K562 (cell line): ENCODE measurements around the gene SAMD14. TPM values are rescaled to one million over a fixed set of nuclear protein-coding genes. Genes with fewer than 3 reads are reported as not detected.
A peak's percentile ranks its signal among the peaks of the same experiment; 100 is the strongest.

Source experiments
- ATF1 ChIP-seq, 2 experiments: fragments of 450-650 bp in 1 of 2; IDR thresholded peaks; 2 replicates each; pipeline ENCODE4 v1.6.1; 2016; ENCODE audit warnings: missing compliant biosample characterization in 1 of 2, missing genetic modification characterization in 1 of 2
- BRCA1 ChIP-seq, 2 experiments: fragments of 450-650 bp in 1 of 2; sonication (generic) in 1 of 2; formaldehyde crosslinking in 1 of 2; IDR thresholded peaks; 2 replicates each; pipeline versions ENCODE4 v1.5.0 to v1.6.1; 2017 to 2020; ENCODE audit warnings: mild to moderate bottlenecking in 1 of 2, missing genetic modification reagents in 1 of 2
- BRD4 ChIP-seq: fragments of 200-600 bp; sonication (generic); IDR thresholded peaks from 2 replicates; pipeline ENCODE4 v1.6.1; 2017; ENCODE audit warnings: inconsistent platforms
- CTBP1 ChIP-seq: fragments of 450-650 bp; IDR thresholded peaks from 2 replicates; pipeline ENCODE4 v1.6.1; 2016; ENCODE audit warnings: borderline replicate concordance
- DPF2 ChIP-seq: fragments of 450-650 bp; IDR thresholded peaks from 2 replicates; pipeline ENCODE4 v1.6.1; 2016
- EHMT2 ChIP-seq: fragments of 450-650 bp; IDR thresholded peaks from 2 replicates; pipeline ENCODE4 v1.6.1; 2018; ENCODE audit warnings: antibody characterized with exemption
- ETV5 ChIP-seq: sonication (generic); formaldehyde crosslinking; IDR thresholded peaks from 2 replicates; pipeline ENCODE4 v1.4.0; 2020; ENCODE audit warnings: low read depth, mild to moderate bottlenecking, missing genetic modification reagents
- GATAD2B ChIP-seq: fragments of 450-650 bp; IDR thresholded peaks from 2 replicates; pipeline ENCODE4 v1.6.1; 2017; ENCODE audit warnings: mild to moderate bottlenecking, borderline replicate concordance
- HINFP ChIP-seq: fragments of 450-650 bp; conservative IDR thresholded peaks from 2 replicates; pipeline ENCODE4 v1.6.1; 2016; ENCODE audit warnings: missing genetic modification characterization, low read depth, mild to moderate bottlenecking, control low read depth, missing compliant biosample characterization
- HOXB6 ChIP-seq: fragments of 250-450 bp; sonication (Bioruptor Pico); IDR thresholded peaks from 2 replicates; pipeline ENCODE4 v1.5.1; 2022; ENCODE audit warnings: mild to moderate bottlenecking, borderline replicate concordance
- KDM1A ChIP-seq, 2 experiments: fragments of 450-650 bp; IDR thresholded peaks; 2 replicates each; pipeline ENCODE4 v1.6.1; 2016; ENCODE audit warnings: mild to moderate bottlenecking in 2 of 2
- NCOA4 ChIP-seq: fragments of 450-650 bp; IDR thresholded peaks from 2 replicates; pipeline ENCODE4 v1.6.1; 2018; ENCODE audit warnings: mild to moderate bottlenecking; ENCODE audit not compliant: partially characterized antibody
- NFIC ChIP-seq: fragments of 450-650 bp; IDR thresholded peaks from 2 replicates; pipeline ENCODE4 v1.6.1; 2017; ENCODE audit warnings: mild to moderate bottlenecking, inconsistent platforms
- NR2C1 ChIP-seq, 2 experiments: fragments of 450-650 bp; IDR thresholded peaks; 2 replicates each; pipeline ENCODE4 v1.6.1; 2017; ENCODE audit warnings: mild to moderate bottlenecking in 2 of 2, antibody characterized with exemption in 1 of 2, inconsistent platforms in 1 of 2, missing compliant biosample characterization in 1 of 2, missing genetic modification characterization in 1 of 2
- OTX1 ChIP-seq: fragments of 450-650 bp; formaldehyde crosslinking; IDR thresholded peaks from 2 replicates; pipeline ENCODE4 v1.4.0; 2022; ENCODE audit warnings: mild to moderate bottlenecking
- PHB ChIP-seq: fragments of 250-450 bp; sonication (Bioruptor Pico); IDR thresholded peaks from 2 replicates; pipeline ENCODE4 v1.5.0; 2021
- RBM15 ChIP-seq: fragments of 200-400 bp; formaldehyde crosslinking; IDR thresholded peaks from 2 replicates; pipeline ENCODE4 v1.6.1; 2018; ENCODE audit warnings: mild to moderate bottlenecking, low read length, moderate library complexity; ENCODE audit not compliant: insufficient read depth
- SAP30 ChIP-seq: fragments of 200-600 bp; sonication (generic); IDR thresholded peaks from 2 replicates; pipeline ENCODE4 v1.6.1; 2012; ENCODE audit warnings: borderline replicate concordance, low read depth, mild to moderate bottlenecking, moderate library complexity, low read length, control low read depth, inconsistent platforms; ENCODE audit not compliant: insufficient read depth, poor library complexity, severe bottlenecking
- TCF7L2 ChIP-seq: fragments of 150-350 bp; IDR thresholded peaks from 2 replicates; pipeline ENCODE4 v1.6.1; 2016; ENCODE audit warnings: low read depth, mild to moderate bottlenecking, low read length, moderate library complexity
- YY1 ChIP-seq, 3 experiments: IDR thresholded peaks; 2 replicates each; pipeline ENCODE4 v1.6.1; 2011; ENCODE audit warnings: low read length in 2 of 3, mild to moderate bottlenecking in 2 of 3, moderate library complexity in 2 of 3, borderline replicate concordance in 1 of 3, control low read depth in 1 of 3, low read depth in 1 of 3; ENCODE audit not compliant: insufficient read depth in 3 of 3, insufficient replicate concordance in 2 of 3, control insufficient read depth in 1 of 3, insufficient read length in 1 of 3; ENCODE audit errors: extremely low read depth in 1 of 3
- ZNF143 ChIP-seq: sonication (generic); formaldehyde crosslinking; IDR thresholded peaks from 2 replicates; pipeline ENCODE4 v1.9.0; 2022; ENCODE audit warnings: mild to moderate bottlenecking, missing genetic modification reagents
- ZNF311 ChIP-seq: fragments of 250-450 bp; sonication (Bioruptor Pico); IDR thresholded peaks from 2 replicates; pipeline ENCODE4 v1.4.0; 2020; ENCODE audit warnings: mild to moderate bottlenecking, moderate library complexity
- ZNF41 ChIP-seq: fragments of 250-450 bp; sonication (Bioruptor Pico); conservative IDR thresholded peaks from 2 replicates; pipeline ENCODE4 v1.4.0; 2020; ENCODE audit warnings: mild to moderate bottlenecking
- ZNF696 ChIP-seq: fragments of 250-450 bp; sonication (Bioruptor Pico); conservative IDR thresholded peaks from 2 replicates; pipeline ENCODE4 v1.4.0; 2020; ENCODE audit warnings: mild to moderate bottlenecking, moderate library complexity
- polyA plus RNA-seq, 8 experiments: library from polyadenylated mRNA; depleted of rRNA in 4 of 8; stranded (reverse) in 5 of 8; unstranded in 3 of 8; fragments of >200 nt; fragmentation: Nextera tagmentation in 2 of 8; fragmentation: Illumina TruSeq in 1 of 8; extraction: Ambion mirVana in 2 of 8; extraction: Trizol in 1 of 8; gene quantifications; 2 replicates each; pipeline versions ENCODE4 v1.2.1 to v1.2.3, GENCODE V29; 2011 to 2014; ENCODE audit warnings: inconsistent platforms in 1 of 8, missing spikeins in 1 of 8
- total RNA-seq, 7 experiments: library from RNA; depleted of rRNA in 6 of 7; stranded (reverse); fragments of >200 nt in 6 of 7; fragmentation: Illumina TruSeq in 2 of 7; extraction: Trizol in 2 of 7; gene quantifications; 2 replicates each; pipeline versions ENCODE4 v1.2.1 to v1.2.3, GENCODE V29; 2011 to 2021; ENCODE audit warnings: low replicate concordance in 1 of 7
- TF ChIP-seq, protein P1 (sequence below): sonication (generic); formaldehyde crosslinking; IDR thresholded peaks from 2 replicates; pipeline ENCODE4 v1.8.0; 2022; ENCODE audit warnings: mild to moderate bottlenecking, missing genetic modification reagents, borderline replicate concordance

Gene SAMD14
- total and polyA plus RNA-seq, 9 of the 15 experiments (the other 6 are each of a cell fraction or from before 2014, with no cell fraction given): 0.04 to 0.07 TPM; not detected in 7

- TF ChIP-seq YY1 (IDR thresholded peaks at IDR 0.05; ENCODE audit: borderline replicate concordance in 1 of 3, control insufficient read depth in 1 of 3, extremely low read depth in 1 of 3, insufficient read depth in 3 of 3, insufficient read length in 1 of 3, insufficient replicate concordance in 2 of 3, low read depth in 1 of 3, low read length in 2 of 3): peak in 1 of 3 experiments; percentile 35
- TF ChIP-seq GATAD2B: peak; percentile 59; the same call in 1 of the 2 replicates
- no peak for TF ChIP-seq HOXB6 (CRISPR knock-in tag)
- TF ChIP-seq ZNF143 (CRISPR knock-in tag): no peak; the same call in 1 of the 2 replicates
- TF ChIP-seq NFIC: no peak; the same call in 1 of the 2 replicates
- TF ChIP-seq RBM15: no peak
- no peak for TF ChIP-seq EHMT2
- TF ChIP-seq NCOA4: no peak
- TF ChIP-seq TCF7L2: no peak
- no peak for TF ChIP-seq ATF1 (CRISPR knock-in tag; IDR thresholded peaks at IDR 0.05)
- TF ChIP-seq ATF1 (tag; IDR thresholded peaks at IDR 0.05): no peak
- TF ChIP-seq KDM1A (IDR thresholded peaks at IDR 0.05): peak; percentile 65 to 86
- TF ChIP-seq PHB (CRISPR knock-in tag): no peak
- no peak for TF ChIP-seq ETV5 (CRISPR knock-in tag)
- 0 out of 2 replicates have a peak, but pooled peaks have one; percentile 31 for TF ChIP-seq OTX1 (CRISPR knock-in tag)
- no peak for TF ChIP-seq HINFP
- TF ChIP-seq, protein P1, sequence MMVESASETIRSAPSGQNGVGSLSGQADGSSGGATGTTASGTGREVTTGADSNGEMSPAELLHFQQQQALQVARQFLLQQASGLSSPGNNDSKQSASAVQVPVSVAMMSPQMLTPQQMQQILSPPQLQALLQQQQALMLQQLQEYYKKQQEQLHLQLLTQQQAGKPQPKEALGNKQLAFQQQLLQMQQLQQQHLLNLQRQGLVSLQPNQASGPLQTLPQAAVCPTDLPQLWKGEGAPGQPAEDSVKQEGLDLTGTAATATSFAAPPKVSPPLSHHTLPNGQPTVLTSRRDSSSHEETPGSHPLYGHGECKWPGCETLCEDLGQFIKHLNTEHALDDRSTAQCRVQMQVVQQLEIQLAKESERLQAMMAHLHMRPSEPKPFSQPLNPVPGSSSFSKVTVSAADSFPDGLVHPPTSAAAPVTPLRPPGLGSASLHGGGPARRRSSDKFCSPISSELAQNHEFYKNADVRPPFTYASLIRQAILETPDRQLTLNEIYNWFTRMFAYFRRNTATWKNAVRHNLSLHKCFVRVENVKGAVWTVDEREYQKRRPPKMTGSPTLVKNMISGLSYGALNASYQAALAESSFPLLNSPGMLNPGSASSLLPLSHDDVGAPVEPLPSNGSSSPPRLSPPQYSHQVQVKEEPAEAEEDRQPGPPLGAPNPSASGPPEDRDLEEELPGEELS (CRISPR knock-in tag): no peak
- TF ChIP-seq BRCA1 (IDR thresholded peaks at IDR 0.05): no peak
- TF ChIP-seq BRCA1 (CRISPR knock-in tag; IDR thresholded peaks at IDR 0.05): no peak
- TF ChIP-seq BRD4: no peak
- TF ChIP-seq ZNF41 (CRISPR knock-in tag): no peak
- peak; percentile 92 for TF ChIP-seq CTBP1
- TF ChIP-seq ZNF696 (CRISPR knock-in tag): no peak
- no peak for TF ChIP-seq SAP30
- TF ChIP-seq NR2C1 (IDR thresholded peaks at IDR 0.05): no peak
- TF ChIP-seq NR2C1 (tag; IDR thresholded peaks at IDR 0.05): no peak
- TF ChIP-seq DPF2: peak; percentile 75
- no peak for TF ChIP-seq ZNF311 (CRISPR knock-in tag)
Measured at GRCh38 chr17:50151937-50152547, 22.1 kb upstream of the SAMD14 start (continued).
